K562 (cell line): Measurements from ENCODE around the gene GLUD1. TPM values are rescaled to one million over a fixed set of nuclear protein-coding genes. Genes with fewer than 3 reads are reported as not detected.

Experiments
- ATAC-seq: fragments of 200-7000 bp; cut with Tn5 transposase; 3 replicates; pipeline ENCODE4 v1.9.1; 2020; ENCODE audit warnings: moderate library complexity
- BruUV-seq: library from RNA; stranded (reverse); fragments of 400-500 nt; replicated peaks from 2 replicates; lab custom pipeline; 2021; lab: Mats Ljungman, UMichigan
- CTCF ChIA-PET: fragments of 300-600 bp; formaldehyde crosslinking; extraction: SDS; loops from one replicate; lab custom pipeline; 2021; ENCODE audit warnings: low intra/inter-chr PET ratio; lab: Yijun Ruan, JAX
- POLR2A ChIA-PET: fragments of 300-600, 350-650 bp; sonication (Branson Sonifier 250); formaldehyde crosslinking; extraction: SDS; loops from one replicate; lab custom pipeline; 2021; ENCODE audit warnings: antibody characterized with exemption, inconsistent platforms; lab: Yijun Ruan, JAX
- DNase-seq, 4 experiments: peaks; one replicate each; pipeline versions ENCODE4 v3.0.0 to v3.0.0-alpha.2; 2011 to 2018; ENCODE audit warnings: low spot score in 3 of 4, mixed read lengths in 3 of 4; ENCODE audit errors: extremely low read depth in 1 of 4
- FAIRE-seq: peaks from 2 replicates; lab custom pipeline; 2011; peaks lifted over from hg19 to GRCh38; lab: Jason Lieb, UNC
- H2AFZ ChIP-seq: 2 replicates; pipeline ENCODE4 v1.6.0; 2011; ENCODE audit warnings: low read depth, low read length, control low read depth, inconsistent platforms
- H3K27ac ChIP-seq: fragments of 200-600 bp; 3 replicates; pipeline ENCODE4 v1.8.0; 2011; ENCODE audit warnings: low read depth, mild to moderate bottlenecking, control low read depth, inconsistent platforms, low read length, moderate library complexity, mixed read lengths; ENCODE audit errors: extremely low read depth
- H3K27me3 ChIP-seq, 2 experiments: fragments of 300-600 bp in 1 of 2; 2 replicates in 1 of 2; 3 replicates in 1 of 2; pipeline versions ENCODE4 v1.6.0 to v1.8.0; 2011; ENCODE audit warnings: inconsistent platforms in 2 of 2, low read length in 2 of 2, mild to moderate bottlenecking in 1 of 2, mixed read lengths in 1 of 2, moderate library complexity in 1 of 2; ENCODE audit not compliant: control insufficient read depth in 2 of 2, insufficient read depth in 2 of 2
- H3K36me3 ChIP-seq: fragments of 300-600 bp; 3 replicates; pipeline ENCODE4 v1.8.0; 2011; ENCODE audit warnings: mild to moderate bottlenecking, low read length, inconsistent platforms; ENCODE audit not compliant: control insufficient read depth, insufficient read depth
- H3K4me1 ChIP-seq, 2 experiments: fragments of 200-600 bp in 1 of 2; replicated peaks in 1 of 2; 2 replicates in 1 of 2; 3 replicates in 1 of 2; pipeline versions ENCODE4 v1.5.1 to v1.8.0; 2011; ENCODE audit warnings: inconsistent platforms in 2 of 2, low read length in 2 of 2, mild to moderate bottlenecking in 1 of 2, mixed read lengths in 1 of 2, moderate library complexity in 1 of 2; ENCODE audit not compliant: control insufficient read depth in 2 of 2, insufficient read depth in 2 of 2
- H3K4me2 ChIP-seq: 2 replicates; pipeline ENCODE4 v1.6.1; 2011; ENCODE audit warnings: low read length, control low read depth, inconsistent platforms, mixed read lengths; ENCODE audit not compliant: insufficient read depth
- H3K4me3 ChIP-seq: fragments of 200-600 bp; sonication (generic), shearing (Covaris generic); 2 replicates; pipeline ENCODE4 v1.5.1; 2016; ENCODE audit warnings: control low read depth, inconsistent platforms
- H3K79me2 ChIP-seq: fragments of 200-600 bp; 3 replicates; pipeline ENCODE4 v1.8.0; 2011; ENCODE audit warnings: low read length, inconsistent platforms; ENCODE audit not compliant: control insufficient read depth, insufficient read depth
- H3K9ac ChIP-seq, 2 experiments: 2 replicates each; pipeline versions ENCODE4 v1.6.0 to v1.6.1; 2011; ENCODE audit warnings: low read depth in 2 of 2, low read length in 2 of 2, control low read depth in 1 of 2, inconsistent platforms in 1 of 2, mild to moderate bottlenecking in 1 of 2, mixed read lengths in 1 of 2; ENCODE audit not compliant: insufficient read depth in 1 of 2
- H3K9me1 ChIP-seq: one replicate; pipeline ENCODE4 v1.6.0; 2011; ENCODE audit warnings: inconsistent platforms, mild to moderate bottlenecking, low read length, moderate library complexity; ENCODE audit not compliant: control insufficient read depth, insufficient read depth
- H3K9me3 ChIP-seq: replicated peaks from 2 replicates; pipeline ENCODE4 v1.5.1; 2011; ENCODE audit warnings: low read depth, low read length, inconsistent platforms; ENCODE audit not compliant: control insufficient read depth, insufficient read depth
- H4K20me1 ChIP-seq: replicated peaks from 2 replicates; pipeline ENCODE4 v1.6.1; 2011; ENCODE audit warnings: low read length, inconsistent platforms, mixed read lengths; ENCODE audit not compliant: control insufficient read depth, insufficient read depth
- BCL6 ChIP-seq: fragments of 250-450 bp; sonication (Bioruptor Pico); IDR thresholded peaks from 2 replicates; pipeline ENCODE4 v1.4.0; 2020
- CBX3 ChIP-seq, 2 experiments: IDR thresholded peaks; 1 replicate in 1 of 2; 2 replicates in 1 of 2; pipeline ENCODE4 v1.6.1; 2012; ENCODE audit warnings: inconsistent platforms in 2 of 2, low read length in 2 of 2, borderline replicate concordance in 1 of 2, control low read depth in 1 of 2
- FOXK2 ChIP-seq, 2 experiments: fragments of 450-650 bp; IDR thresholded peaks in 1 of 2; conservative IDR thresholded peaks in 1 of 2; 2 replicates each; pipeline ENCODE4 v1.6.1; 2016; ENCODE audit warnings: low read depth in 2 of 2, mild to moderate bottlenecking in 1 of 2
- KDM2B ChIP-seq: fragments of 250-450 bp; sonication (Bioruptor Pico); IDR thresholded peaks from 2 replicates; pipeline ENCODE4 v1.8.0; 2021; ENCODE audit warnings: mild to moderate bottlenecking, moderate library complexity
- PCBP1 ChIP-seq: fragments of 200-400 bp; formaldehyde crosslinking; IDR thresholded peaks from 2 replicates; pipeline ENCODE4 v1.6.1; 2018; ENCODE audit warnings: mild to moderate bottlenecking, low read depth, low read length; ENCODE audit not compliant: poor library complexity, severe bottlenecking
- SMAD4 ChIP-seq: fragments of 250-450 bp; sonication (Bioruptor Pico); conservative IDR thresholded peaks from 2 replicates; pipeline ENCODE4 v1.8.0; 2021; ENCODE audit warnings: inconsistent platforms, mild to moderate bottlenecking, moderate library complexity
- ZFX ChIP-seq: sonication (generic); formaldehyde crosslinking; IDR thresholded peaks from 2 replicates; pipeline ENCODE4 v1.8.0; 2022; ENCODE audit warnings: mild to moderate bottlenecking, missing genetic modification reagents, moderate library complexity
- ZNF165 ChIP-seq: fragments of 250-450 bp; sonication (Bioruptor Pico); IDR thresholded peaks from 2 replicates; pipeline ENCODE4 v1.4.0; 2020; ENCODE audit warnings: borderline replicate concordance
- ZNF436 ChIP-seq: fragments of 250-450, 450-650 bp; sonication (Bioruptor Pico); formaldehyde crosslinking; IDR thresholded peaks from 2 replicates; pipeline ENCODE4 v1.7.0; 2020; ENCODE audit warnings: mild to moderate bottlenecking
- ZNF561 ChIP-seq: fragments of 450-650 bp; formaldehyde crosslinking; conservative IDR thresholded peaks from 2 replicates; pipeline ENCODE4 v1.4.0; 2020; ENCODE audit warnings: mild to moderate bottlenecking, moderate library complexity
- ZNF583 ChIP-seq: fragments of 250-450 bp; sonication (Bioruptor Pico); IDR thresholded peaks from 2 replicates; pipeline ENCODE4 v1.4.0; 2020
- ZNF77 ChIP-seq: fragments of 250-450 bp; sonication (Bioruptor Pico); IDR thresholded peaks from 2 replicates; pipeline ENCODE4 v1.5.0; 2020
- WGBS: fragments of 100-300 bp; shearing (Covaris generic); methylation state at CpG from one replicate; pipeline ENCODE4 v1.1.6; 2016; ENCODE audit warnings: low coverage, mixed read lengths; ENCODE audit not compliant: insufficient coverage; ENCODE audit errors: missing lambda C conversion rate; 5-methylcytosine and 5-hydroxymethylcytosine counted together
- in situ Hi-C: fragments of 300-500 bp; cut with MboI; formaldehyde crosslinking; loops from 4 replicates; pipeline ENCODE4 v1.15.0; 2018; ENCODE audit warnings: inconsistent platforms, mixed read lengths
- intact Hi-C: fragments of 100-400 bp; cut with micrococcal nuclease; formaldehyde crosslinking; loops from 2 replicates; pipeline ENCODE4 v1.14.2; 2022
- polyA plus RNA-seq, 8 experiments: library from polyadenylated mRNA; depleted of rRNA in 4 of 8; stranded (reverse) in 5 of 8; unstranded in 3 of 8; fragments of >200 nt; fragmentation: Nextera tagmentation in 2 of 8; fragmentation: Illumina TruSeq in 1 of 8; extraction: Ambion mirVana in 2 of 8; extraction: Trizol in 1 of 8; gene quantifications; 2 replicates each; pipeline versions ENCODE4 v1.2.1 to v1.2.3, GENCODE V29; 2011 to 2014; ENCODE audit warnings: inconsistent platforms in 1 of 8, missing spikeins in 1 of 8
- total RNA-seq, 7 experiments: library from RNA; depleted of rRNA in 6 of 7; stranded (reverse); fragments of >200 nt in 6 of 7; fragmentation: Illumina TruSeq in 2 of 7; extraction: Trizol in 2 of 7; gene quantifications; 2 replicates each; pipeline versions ENCODE4 v1.2.1 to v1.2.3, GENCODE V29; 2011 to 2021; ENCODE audit warnings: low replicate concordance in 1 of 7
- TF ChIP-seq, protein P1 (sequence below): fragments of 150-350 bp; IDR thresholded peaks from 2 replicates; pipeline ENCODE4 v1.6.1; 2014; ENCODE audit warnings: low read depth, mild to moderate bottlenecking, low read length, borderline replicate concordance
- TF ChIP-seq, protein P2 (sequence below), 2 experiments: fragments of 450-650 bp in 1 of 2; IDR thresholded peaks; 2 replicates each; pipeline ENCODE4 v1.6.1; 2011 to 2017; ENCODE audit warnings: low read depth in 2 of 2, antibody characterized with exemption in 1 of 2, borderline replicate concordance in 1 of 2, low read length in 1 of 2, mild to moderate bottlenecking in 1 of 2, mixed read lengths in 1 of 2; ENCODE audit not compliant: control insufficient read depth in 1 of 2
- TF ChIP-seq, protein P3 (sequence below): IDR thresholded peaks from 3 replicates; pipeline ENCODE4 v1.6.1; 2011; ENCODE audit warnings: borderline replicate concordance, mild to moderate bottlenecking; ENCODE audit not compliant: insufficient read length, insufficient read depth

GLUD1 gene
- total and polyA plus RNA-seq, 9 of the 15 experiments (the other 6 are each of a cell fraction or from before 2014, with no cell fraction given), result 21.9 to 92.0 (median 76.3) TPM

DNA sequence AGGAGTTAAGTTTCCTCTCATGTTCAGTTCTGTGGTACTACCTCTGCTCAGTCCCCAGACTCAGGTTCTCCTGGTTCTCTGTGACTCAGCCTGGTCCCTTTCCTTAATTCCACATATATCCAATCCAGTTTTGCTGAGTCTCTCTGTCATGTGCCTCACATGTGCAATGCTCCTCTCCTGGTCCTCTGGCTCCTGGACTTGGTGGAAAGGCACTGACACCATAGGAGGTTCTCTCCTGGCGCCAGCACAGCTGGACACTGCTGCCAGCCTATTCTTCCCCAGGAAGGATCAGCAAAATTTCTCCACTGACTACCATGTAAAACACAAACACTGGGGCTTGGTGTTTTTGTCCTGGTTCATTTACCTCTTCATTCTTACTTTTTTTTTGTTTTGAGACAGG is 27.8 kb downstream of the GLUD1 start:
- no peak overlapping the region for H3K9ac ChIP-seq
- FAIRE-seq, result no peak
- ChIA-PET CTCF (no interaction called here), POLR2A (no interaction called here)
- intact Hi-C loops, result no loop called here
- no peak overlapping the region for H3K4me3 ChIP-seq
- in situ Hi-C loops, result no loop called here
- WGBS, result 100% methylated on average over 1 of the region's 1 CpG
- H3K4me1 ChIP-seq, result no peaks in the 10 kb centered on the region
- H4K20me1 ChIP-seq, result no peaks in the 10 kb centered on the region
- TF ChIP-seq ZNF436 (CRISPR knock-in tag) (no peak), KDM2B (CRISPR knock-in tag) (no peak), ZFX (CRISPR knock-in tag) (no peak), ZNF165 (no peak), ZNF77 (no peak), PCBP1 (no peak), ZNF561 (no peak), SMAD4 (CRISPR knock-in tag) (no peak), CBX3 (IDR thresholded peaks at IDR 0.05; ENCODE audit: borderline replicate concordance in 1 of 2, low read length in 2 of 2) (no peak), FOXK2 (conservative IDR thresholded peaks at IDR 0.05 in 1 of 2, IDR thresholded peaks at IDR 0.05 in 1 of 2; ENCODE audit: low read depth in 2 of 2) (no peak), BCL6 (CRISPR knock-in tag) (no peak), ZNF583 (no peak)
- TF ChIP-seq, protein P1, sequence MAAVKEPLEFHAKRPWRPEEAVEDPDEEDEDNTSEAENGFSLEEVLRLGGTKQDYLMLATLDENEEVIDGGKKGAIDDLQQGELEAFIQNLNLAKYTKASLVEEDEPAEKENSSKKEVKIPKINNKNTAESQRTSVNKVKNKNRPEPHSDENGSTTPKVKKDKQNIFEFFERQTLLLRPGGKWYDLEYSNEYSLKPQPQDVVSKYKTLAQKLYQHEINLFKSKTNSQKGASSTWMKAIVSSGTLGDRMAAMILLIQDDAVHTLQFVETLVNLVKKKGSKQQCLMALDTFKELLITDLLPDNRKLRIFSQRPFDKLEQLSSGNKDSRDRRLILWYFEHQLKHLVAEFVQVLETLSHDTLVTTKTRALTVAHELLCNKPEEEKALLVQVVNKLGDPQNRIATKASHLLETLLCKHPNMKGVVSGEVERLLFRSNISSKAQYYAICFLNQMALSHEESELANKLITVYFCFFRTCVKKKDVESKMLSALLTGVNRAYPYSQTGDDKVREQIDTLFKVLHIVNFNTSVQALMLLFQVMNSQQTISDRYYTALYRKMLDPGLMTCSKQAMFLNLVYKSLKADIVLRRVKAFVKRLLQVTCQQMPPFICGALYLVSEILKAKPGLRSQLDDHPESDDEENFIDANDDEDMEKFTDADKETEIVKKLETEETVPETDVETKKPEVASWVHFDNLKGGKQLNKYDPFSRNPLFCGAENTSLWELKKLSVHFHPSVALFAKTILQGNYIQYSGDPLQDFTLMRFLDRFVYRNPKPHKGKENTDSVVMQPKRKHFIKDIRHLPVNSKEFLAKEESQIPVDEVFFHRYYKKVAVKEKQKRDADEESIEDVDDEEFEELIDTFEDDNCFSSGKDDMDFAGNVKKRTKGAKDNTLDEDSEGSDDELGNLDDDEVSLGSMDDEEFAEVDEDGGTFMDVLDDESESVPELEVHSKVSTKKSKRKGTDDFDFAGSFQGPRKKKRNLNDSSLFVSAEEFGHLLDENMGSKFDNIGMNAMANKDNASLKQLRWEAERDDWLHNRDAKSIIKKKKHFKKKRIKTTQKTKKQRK, result no peak
- TF ChIP-seq, protein P2, sequence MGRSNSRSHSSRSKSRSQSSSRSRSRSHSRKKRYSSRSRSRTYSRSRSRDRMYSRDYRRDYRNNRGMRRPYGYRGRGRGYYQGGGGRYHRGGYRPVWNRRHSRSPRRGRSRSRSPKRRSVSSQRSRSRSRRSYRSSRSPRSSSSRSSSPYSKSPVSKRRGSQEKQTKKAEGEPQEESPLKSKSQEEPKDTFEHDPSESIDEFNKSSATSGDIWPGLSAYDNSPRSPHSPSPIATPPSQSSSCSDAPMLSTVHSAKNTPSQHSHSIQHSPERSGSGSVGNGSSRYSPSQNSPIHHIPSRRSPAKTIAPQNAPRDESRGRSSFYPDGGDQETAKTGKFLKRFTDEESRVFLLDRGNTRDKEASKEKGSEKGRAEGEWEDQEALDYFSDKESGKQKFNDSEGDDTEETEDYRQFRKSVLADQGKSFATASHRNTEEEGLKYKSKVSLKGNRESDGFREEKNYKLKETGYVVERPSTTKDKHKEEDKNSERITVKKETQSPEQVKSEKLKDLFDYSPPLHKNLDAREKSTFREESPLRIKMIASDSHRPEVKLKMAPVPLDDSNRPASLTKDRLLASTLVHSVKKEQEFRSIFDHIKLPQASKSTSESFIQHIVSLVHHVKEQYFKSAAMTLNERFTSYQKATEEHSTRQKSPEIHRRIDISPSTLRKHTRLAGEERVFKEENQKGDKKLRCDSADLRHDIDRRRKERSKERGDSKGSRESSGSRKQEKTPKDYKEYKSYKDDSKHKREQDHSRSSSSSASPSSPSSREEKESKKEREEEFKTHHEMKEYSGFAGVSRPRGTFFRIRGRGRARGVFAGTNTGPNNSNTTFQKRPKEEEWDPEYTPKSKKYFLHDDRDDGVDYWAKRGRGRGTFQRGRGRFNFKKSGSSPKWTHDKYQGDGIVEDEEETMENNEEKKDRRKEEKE (IDR thresholded peaks at IDR 0.05; ENCODE audit: borderline replicate concordance in 1 of 2, control insufficient read depth in 1 of 2, low read depth in 2 of 2, low read length in 1 of 2), result no peak
- TF ChIP-seq, protein P3, sequence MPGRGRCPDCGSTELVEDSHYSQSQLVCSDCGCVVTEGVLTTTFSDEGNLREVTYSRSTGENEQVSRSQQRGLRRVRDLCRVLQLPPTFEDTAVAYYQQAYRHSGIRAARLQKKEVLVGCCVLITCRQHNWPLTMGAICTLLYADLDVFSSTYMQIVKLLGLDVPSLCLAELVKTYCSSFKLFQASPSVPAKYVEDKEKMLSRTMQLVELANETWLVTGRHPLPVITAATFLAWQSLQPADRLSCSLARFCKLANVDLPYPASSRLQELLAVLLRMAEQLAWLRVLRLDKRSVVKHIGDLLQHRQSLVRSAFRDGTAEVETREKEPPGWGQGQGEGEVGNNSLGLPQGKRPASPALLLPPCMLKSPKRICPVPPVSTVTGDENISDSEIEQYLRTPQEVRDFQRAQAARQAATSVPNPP, result no peak
- TF ChIP-seq, all 486 proteins: peak for 0
- BruUV-seq, result no TSS peak
- no peak overlapping the region for H3K4me2 ChIP-seq
- H3K27ac ChIP-seq, result no peak overlapping the region
- no peaks in the 10 kb centered on the region for H3K9me1 ChIP-seq
- no peaks in the 10 kb centered on the region for H3K79me2 ChIP-seq
- no peaks in the 10 kb centered on the region for H3K27me3 ChIP-seq
- H2AFZ ChIP-seq, result no peak overlapping the region
- H3K36me3 ChIP-seq, result peaks cover 69% of the 10 kb centered on the region; the same call in 2 of the 3 replicates
- ATAC-seq (no peak), DNase-seq (no peak)
- no peaks in the 10 kb centered on the region for H3K9me3 ChIP-seq
